ENCODE data around the gene DYNLT4. TPM values are rescaled to one million over a fixed set of nuclear protein-coding genes. Genes with fewer than 3 reads are reported as not detected.
A peak's percentile ranks its signal among the peaks of the same experiment; 100 is the strongest.

DYNLT4 gene
- total and polyA plus RNA-seq, 2 of the 8 experiments (the other 6 are each of a cell fraction or from before 2014, with no cell fraction given) = 0.29 TPM; not detected in 1

- Histone ChIP-seq H2AFZ (ENCODE audit: low read length) (no peak overlapping the region), H4K20me1 (replicated peaks in 1 of 2; ENCODE audit: control insufficient read depth in 1 of 2, insufficient read depth in 2 of 2, low read length in 2 of 2) (peaks cover 0 to 10% of the 10 kb centered on the region in 2 experiments), H3K79me1 (ENCODE audit: low read depth, low read length) (no peaks in the 10 kb centered on the region), H3K4me1 (replicated peaks in 1 of 4; ENCODE audit: control insufficient read depth in 3 of 4, insufficient read depth in 4 of 4, low read length in 3 of 4) (peaks cover 4 to 28% (median 23%) of the 10 kb centered on the region in 4 experiments), H3K79me2 (ENCODE audit: control insufficient read depth in 1 of 2, insufficient read depth in 2 of 2, low read length in 2 of 2) (no peaks in the 10 kb centered on the region), H3K56ac (replicated peaks; ENCODE audit: insufficient read length, low read depth, low read length) (no peak overlapping the region), H2BK120ac (replicated peaks; ENCODE audit: low read depth, low read length) (no peak overlapping the region), H3K4me3 (ENCODE audit: extremely low read depth in 1 of 4, insufficient read depth in 2 of 4, low read depth in 3 of 4, low read length in 4 of 4) (no peak overlapping the region), H4K8ac (ENCODE audit: extremely low read depth, insufficient read depth, low read length) (0 out of 2 replicates have a peak overlapping the region, but pooled peaks have one; percentile 3), H3K9me3 (ENCODE audit: insufficient read depth in 2 of 2, low read depth in 1 of 2, low read length in 1 of 2) (no peaks in the 10 kb centered on the region), H3K36me3 (ENCODE audit: control insufficient read depth in 2 of 4, insufficient read depth in 4 of 4, low read length in 3 of 4) (peaks cover 0 to 16% (median 10%) of the 10 kb centered on the region in 4 experiments; a peak in 5 of 8 replicates), H3K9ac (replicated peaks in 1 of 4; ENCODE audit: extremely low read depth in 1 of 4, low read depth in 3 of 4, low read length in 3 of 4) (no peak overlapping the region), H3K14ac (ENCODE audit: insufficient read length) (no peak overlapping the region), H2BK12ac (ENCODE audit: low read depth, low read length) (no peak overlapping the region), H4K5ac (ENCODE audit: insufficient read length, low read depth, low read length) (no peak overlapping the region), H3K23me2 (ENCODE audit: low read depth, low read length) (peaks cover 7% of the 10 kb centered on the region; the same call in 1 of the 2 replicates), H4K91ac (replicated peaks; ENCODE audit: insufficient read length, low read length) (no peak overlapping the region), H3K4me2 (ENCODE audit: insufficient read depth in 1 of 2, low read depth in 2 of 2, low read length in 2 of 2) (no peak overlapping the region), H3K18ac (ENCODE audit: extremely low read depth, low read length) (no peak overlapping the region), H2AK5ac (ENCODE audit: low read depth, low read length) (no peak overlapping the region), H3K4ac (replicated peaks; ENCODE audit: insufficient read length, low read depth, low read length) (no peak overlapping the region), H3K27ac (ENCODE audit: low read depth, low read length) (no peak overlapping the region), H2BK5ac (ENCODE audit: low read depth, low read length) (no peak overlapping the region; the same call in 1 of the 2 replicates), H3K27me3 (replicated peaks in 1 of 4; ENCODE audit: control insufficient read depth in 3 of 4, extremely low read depth in 1 of 4, insufficient read depth in 3 of 4, low read length in 3 of 4) (peaks cover 0 to 5% (median 0%) of the 10 kb centered on the region in 4 experiments; a peak in 2 of 7 replicates), H2BK15ac (ENCODE audit: low read length) (no peak overlapping the region), H3K23ac (ENCODE audit: insufficient read length) (no peak overlapping the region), H2BK20ac (ENCODE audit: low read length) (no peak overlapping the region)
- 92% methylated on average over 13 of the region's 13 CpGs; no CpG with 5 or more reads in 1 of the 2 experiments for WGBS, 2 experiments (ENCODE audit: extremely low coverage in 1 of 2, insufficient coverage in 1 of 2, insufficient read length in 1 of 2, insufficient replicate concordance in 2 of 2, low coverage in 1 of 2, low lambda C conversion rate in 2 of 2, missing lambda C conversion rate in 1 of 2)
- FAIRE-seq (no peak), DNase-seq (ENCODE audit: low read depth in 1 of 2, low spot score in 2 of 2) (no peak)
- POLR2A ChIA-PET (ENCODE audit: partially characterized antibody) = interaction anchor here (1.2 to 19.2 kb wide), 7 partner anchors 17 to 538 kb away, joined by 3 to 547 read pairs (median 11); partner anchors contain the start of genes RPS8 and UROD
- CTCF ChIA-PET (ENCODE audit: partially characterized antibody) = interaction anchor here (1.2 to 1.4 kb wide), 2 partner anchors 10 to 13 kb away, joined by 3 to 7 read pairs; no protein-coding TSS in a partner anchor
- no peak for TF ChIP-seq POU5F1 (IDR thresholded peaks at IDR 0.05; ENCODE audit: low read depth, low read length)
- TF ChIP-seq ATF2 (IDR thresholded peaks at IDR 0.05; ENCODE audit: low read length) = no peak
- no peak for TF ChIP-seq NANOG (IDR thresholded peaks at IDR 0.05; ENCODE audit: insufficient read depth, low read depth, low read length, poor library complexity, severe bottlenecking)
- TF ChIP-seq KDM1A (IDR thresholded peaks at IDR 0.05; ENCODE audit: borderline replicate concordance, low read length) = no peak
- no peak for TF ChIP-seq POLR2AphosphoS5 (IDR thresholded peaks at IDR 0.05; ENCODE audit: low read depth, low read length)
- no peak for TF ChIP-seq SP1 (IDR thresholded peaks at IDR 0.05; ENCODE audit: low read depth, low read length)
- TF ChIP-seq MAFK (IDR thresholded peaks at IDR 0.05; ENCODE audit: low read depth, low read length) = no peak
- no peak for TF ChIP-seq JUN (IDR thresholded peaks at IDR 0.05; ENCODE audit: low read depth, low read length)
- TF ChIP-seq CREB1 (IDR thresholded peaks at IDR 0.05) = no peak
- no peak for TF ChIP-seq TAF7 (optimal IDR thresholded peaks at IDR 0.05; ENCODE audit: borderline replicate concordance, low read depth, low read length)
Measured at GRCh38 chr1:44803312-44804095, 3.6 kb downstream of the DYNLT4 start.
